GM23248 (cell line): ENCODE results near the gene MAP2K5.

ENCODE experiments used
- EZH2 ChIP-seq: fragments of 200-600 bp; sonication (generic); IDR thresholded peaks from 2 replicates; pipeline ENCODE4 v1.6.1; 2018; ENCODE audit warnings: antibody characterized with exemption, mild to moderate bottlenecking; ENCODE audit not compliant: insufficient read depth, poor library complexity, severe bottlenecking
- EZH2phosphoT487 ChIP-seq: fragments of 200-600 bp; sonication (generic); IDR thresholded peaks from 2 replicates; pipeline ENCODE4 v1.6.1; 2018; ENCODE audit warnings: antibody characterized with exemption, moderate library complexity, mild to moderate bottlenecking, low read depth; ENCODE audit not compliant: insufficient read depth

DNA sequence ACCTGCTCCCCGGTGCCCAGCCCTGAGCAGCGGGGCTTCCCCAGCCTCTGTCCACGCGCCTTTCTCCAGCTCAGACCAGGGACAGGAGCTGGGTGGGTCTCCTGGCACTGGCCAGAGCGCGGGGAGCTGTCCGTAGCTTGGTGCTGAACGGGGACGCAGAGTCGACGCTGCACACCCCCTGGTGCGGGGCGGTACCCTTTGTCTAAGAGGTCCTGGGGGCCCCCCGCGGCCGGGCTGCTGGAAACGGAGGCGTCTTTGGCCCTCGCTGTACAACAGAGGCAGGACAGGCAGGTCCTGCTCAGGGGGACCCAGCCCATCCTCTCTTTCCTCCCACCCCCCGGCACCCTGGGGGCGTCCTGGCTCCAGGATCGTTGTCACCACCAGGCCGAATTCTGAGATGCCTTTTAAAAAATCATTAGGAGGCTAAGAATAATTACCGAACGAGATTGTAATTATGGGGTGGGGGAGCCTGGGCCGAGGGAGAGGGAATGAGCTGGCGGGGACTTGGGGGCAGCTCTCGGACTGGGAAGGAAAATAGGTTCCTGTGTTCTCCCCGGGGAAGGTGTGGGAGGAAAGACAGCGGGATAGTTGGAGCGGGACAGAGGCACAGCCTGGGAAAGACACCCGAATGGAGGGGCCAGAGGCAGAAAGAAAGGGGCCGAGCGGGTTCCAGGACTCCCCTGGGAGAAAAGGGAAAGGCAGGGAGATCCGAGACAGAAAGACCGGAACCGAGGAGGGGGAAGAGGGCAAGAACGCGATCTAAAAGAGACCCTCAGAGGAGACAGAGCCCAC, 278.7 kb downstream of the MAP2K5 start:
- TF ChIP-seq EZH2 (no peak), EZH2phosphoT487 (no peak)
